RPMI7951 (cell line): Measurements from ENCODE around the gene SFT2D2. TPM values are rescaled to one million over a fixed set of nuclear protein-coding genes. Genes with fewer than 3 reads are reported as not detected.

Experiments used
- total RNA-seq: library from RNA; depleted of rRNA; stranded (reverse); fragments of >200 nt; shearing (Covaris generic); gene quantifications from 2 replicates; pipeline ENCODE4 v1.2.3, GENCODE V29; 2014; rRNA removed

The SFT2D2 gene
- total RNA-seq, 1 experiment from 2014 or later, result 23.2 TPM

Other genes with a start within 250 kb of the SFT2D2 start
- 5.4 and 6.3 TPM in 2 replicates for gene GPR161, start 89.1 kb upstream of the SFT2D2 start, total RNA-seq
- 48.5 and 56.4 TPM in 2 replicates for gene TIPRL, start 47.0 kb upstream of the SFT2D2 start, total RNA-seq
- gene TBX19, start 54.9 kb downstream of the SFT2D2 start, total RNA-seq, result 0.29 and 0.84 TPM in 2 replicates